A549 (cell line): ENCODE results near the gene PCDH12. TPM values are rescaled to one million over a fixed set of nuclear protein-coding genes. Genes with fewer than 3 reads are reported as not detected.

Source experiments
- ATAC-seq, 2 experiments: fragments of 200-7000 bp in 1 of 2; fragments of >200 bp in 1 of 2; cut with Nextera tagmentation in 1 of 2; cut with Tn5 transposase in 1 of 2; 3 replicates each; pipeline versions ENCODE4 v1.8.0 to v1.9.1; 2018 to 2020; ENCODE audit warnings: mild to moderate bottlenecking in 1 of 2, moderate library complexity in 1 of 2
- CTCF ChIA-PET: fragments of 300-600 bp; sonication (Branson Sonifier 250); formaldehyde crosslinking; extraction: SDS; loops from one replicate; lab custom pipeline; 2021; ENCODE audit warnings: antibody characterized with exemption, inconsistent platforms; lab: Yijun Ruan, JAX
- POLR2A ChIA-PET: fragments of 350-600 bp; formaldehyde crosslinking; extraction: SDS; loops from one replicate; lab custom pipeline; 2021; ENCODE audit warnings: antibody characterized with exemption, inconsistent platforms; lab: Yijun Ruan, JAX
- DNase-seq, 2 experiments: peaks; one replicate each; pipeline versions ENCODE4 v3.0.0 to v3.0.0-alpha.2; 2011 to 2016; ENCODE audit warnings: low read depth in 1 of 2, low spot score in 1 of 2
- FAIRE-seq: peaks from 2 replicates; lab custom pipeline; 2011; peaks lifted over from hg19 to GRCh38; lab: Jason Lieb, UNC
- H3K27ac ChIP-seq, 2 experiments: fragments of >200 bp; sonication (Bioruptor Twin); formaldehyde crosslinking; 3 replicates each; pipeline ENCODE4 v1.5.1; 2016 to 2017
- H3K4me1 ChIP-seq: fragments of >200 bp; sonication (Bioruptor Twin); formaldehyde crosslinking; 3 replicates; pipeline ENCODE4 v1.6.1; 2016
- H3K4me2 ChIP-seq: fragments of >200 bp; sonication (Bioruptor Twin); formaldehyde crosslinking; 3 replicates; pipeline ENCODE4 v1.6.1; 2016
- H3K4me3 ChIP-seq: fragments of >200 bp; sonication (Bioruptor Twin); formaldehyde crosslinking; 3 replicates; pipeline ENCODE4 v1.5.1; 2016
- H3K9me3 ChIP-seq: fragments of >200 bp; sonication (Bioruptor Twin); formaldehyde crosslinking; 3 replicates; pipeline ENCODE4 v1.6.1; 2016
- CBX8 ChIP-seq: fragments of 200-600 bp; sonication (generic); IDR thresholded peaks from 2 replicates; pipeline ENCODE4 v1.6.1; 2016
- CHD2 ChIP-seq: fragments of 150-350 bp; IDR thresholded peaks from 2 replicates; pipeline ENCODE4 v1.6.1; 2014; ENCODE audit warnings: low read length; ENCODE audit not compliant: partially characterized antibody
- EHF ChIP-seq: fragments of 250-450 bp; sonication (Bioruptor Pico); IDR thresholded peaks from 2 replicates; pipeline ENCODE4 v1.5.0; 2020; ENCODE audit warnings: mild to moderate bottlenecking
- EHMT2 ChIP-seq: fragments of 200-600 bp; sonication (generic); IDR thresholded peaks from 2 replicates; pipeline ENCODE4 v1.6.1; 2016; ENCODE audit warnings: antibody characterized with exemption, low read depth, mild to moderate bottlenecking, moderate library complexity
- EP300 ChIP-seq, 2 experiments: fragments of >200 bp; sonication (Bioruptor Twin); formaldehyde crosslinking; IDR thresholded peaks; 2 replicates in 1 of 2; 3 replicates in 1 of 2; pipeline ENCODE4 v1.6.1; 2016 to 2017
- FOSB ChIP-seq: fragments of 250-450 bp; sonication (Bioruptor Pico); IDR thresholded peaks from 2 replicates; pipeline ENCODE4 v1.5.0; 2020; ENCODE audit warnings: mild to moderate bottlenecking, moderate library complexity
- FOSL2 ChIP-seq, 2 experiments: fragments of 450-650 bp in 1 of 2; fragments of >200 bp in 1 of 2; sonication (Bioruptor Twin) in 1 of 2; formaldehyde crosslinking; IDR thresholded peaks; 2 replicates each; pipeline versions ENCODE4 v1.5.0 to v1.6.1; 2016 to 2020; ENCODE audit warnings: mild to moderate bottlenecking in 1 of 2, moderate library complexity in 1 of 2
- FOXS1 ChIP-seq: fragments of 250-450 bp; sonication (Bioruptor Pico); IDR thresholded peaks from 2 replicates; pipeline ENCODE4 v1.5.0; 2020; ENCODE audit warnings: mild to moderate bottlenecking, moderate library complexity
- HEYL ChIP-seq: fragments of 250-450 bp; sonication (Bioruptor Pico); IDR thresholded peaks from 2 replicates; pipeline ENCODE4 v1.8.0; 2021; ENCODE audit warnings: mild to moderate bottlenecking, moderate library complexity
- JUN ChIP-seq, 2 experiments: fragments of >200 bp; sonication (Bioruptor Twin); formaldehyde crosslinking; IDR thresholded peaks; 2 replicates in 1 of 2; 3 replicates in 1 of 2; pipeline ENCODE4 v1.6.1; 2016 to 2017
- NFE2L2 ChIP-seq: fragments of 150-350 bp; conservative IDR thresholded peaks from 2 replicates; pipeline ENCODE4 v1.6.1; 2014; ENCODE audit warnings: low read length
- PHF8 ChIP-seq: fragments of 200-600 bp; sonication (generic); IDR thresholded peaks from 2 replicates; pipeline ENCODE4 v1.6.1; 2016; ENCODE audit warnings: low read depth, mild to moderate bottlenecking, antibody characterized with exemption, moderate library complexity, borderline replicate concordance
- POLR2A ChIP-seq: IDR thresholded peaks from 2 replicates; pipeline ENCODE4 v1.6.1; 2012; ENCODE audit warnings: mild to moderate bottlenecking, low read length
- RFX5 ChIP-seq: fragments of 450-650 bp; IDR thresholded peaks from 2 replicates; pipeline ENCODE4 v1.7.1; 2014; ENCODE audit warnings: antibody characterized with exemption, mild to moderate bottlenecking, moderate library complexity
- TFCP2L1 ChIP-seq: fragments of 250-450 bp; sonication (Bioruptor Pico); IDR thresholded peaks from 2 replicates; pipeline ENCODE4 v1.5.0; 2021; ENCODE audit warnings: mild to moderate bottlenecking
- TP53 ChIP-seq: fragments of 250-450 bp; sonication (Bioruptor Pico); IDR thresholded peaks from 2 replicates; pipeline ENCODE4 v1.5.0; 2021; ENCODE audit warnings: mild to moderate bottlenecking, moderate library complexity
- ZC3H11A ChIP-seq: fragments of 450-650 bp; IDR thresholded peaks from 2 replicates; pipeline ENCODE4 v1.6.1; 2014; ENCODE audit warnings: antibody characterized with exemption, mild to moderate bottlenecking
- ZFP36 ChIP-seq: fragments of 450-650 bp; IDR thresholded peaks from 2 replicates; pipeline ENCODE4 v1.6.1; 2014; ENCODE audit warnings: borderline replicate concordance; ENCODE audit not compliant: partially characterized antibody
- ZSCAN20 ChIP-seq: fragments of 250-450 bp; sonication (Bioruptor Pico); IDR thresholded peaks from 2 replicates; pipeline ENCODE4 v1.8.0; 2022; ENCODE audit warnings: mild to moderate bottlenecking, moderate library complexity
- WGBS: methylation state at CpG from one replicate; pipeline ENCODE4 v1.1.6; 2017; ENCODE audit errors: missing lambda C conversion rate; 5-methylcytosine and 5-hydroxymethylcytosine counted together
- polyA plus RNA-seq, 4 experiments: library from polyadenylated mRNA; depleted of rRNA in 3 of 4; stranded (reverse); fragments of >200 nt; fragmentation: RNase III in 1 of 4; extraction: RNeasy Plus Mini Kit Qiagen cat#74134 plus additional on column Dnase treatment in 1 of 4; gene quantifications; 2 replicates in 3 of 4; 3 replicates in 1 of 4; pipeline ENCODE4 v1.2.3, GENCODE V29; 2011 to 2017
- TF ChIP-seq, protein P1 (sequence below): fragments of 250-450 bp; sonication (Bioruptor Pico); IDR thresholded peaks from 2 replicates; pipeline ENCODE4 v1.5.0; 2021; ENCODE audit warnings: mild to moderate bottlenecking, moderate library complexity, borderline replicate concordance
- TF ChIP-seq, protein P2 (sequence below): IDR thresholded peaks from 2 replicates; pipeline ENCODE4 v1.6.1; 2012

The PCDH12 gene
- polyA plus RNA-seq, 2 of the 4 experiments (the other 2 are of a cell fraction), result not detected

DNA sequence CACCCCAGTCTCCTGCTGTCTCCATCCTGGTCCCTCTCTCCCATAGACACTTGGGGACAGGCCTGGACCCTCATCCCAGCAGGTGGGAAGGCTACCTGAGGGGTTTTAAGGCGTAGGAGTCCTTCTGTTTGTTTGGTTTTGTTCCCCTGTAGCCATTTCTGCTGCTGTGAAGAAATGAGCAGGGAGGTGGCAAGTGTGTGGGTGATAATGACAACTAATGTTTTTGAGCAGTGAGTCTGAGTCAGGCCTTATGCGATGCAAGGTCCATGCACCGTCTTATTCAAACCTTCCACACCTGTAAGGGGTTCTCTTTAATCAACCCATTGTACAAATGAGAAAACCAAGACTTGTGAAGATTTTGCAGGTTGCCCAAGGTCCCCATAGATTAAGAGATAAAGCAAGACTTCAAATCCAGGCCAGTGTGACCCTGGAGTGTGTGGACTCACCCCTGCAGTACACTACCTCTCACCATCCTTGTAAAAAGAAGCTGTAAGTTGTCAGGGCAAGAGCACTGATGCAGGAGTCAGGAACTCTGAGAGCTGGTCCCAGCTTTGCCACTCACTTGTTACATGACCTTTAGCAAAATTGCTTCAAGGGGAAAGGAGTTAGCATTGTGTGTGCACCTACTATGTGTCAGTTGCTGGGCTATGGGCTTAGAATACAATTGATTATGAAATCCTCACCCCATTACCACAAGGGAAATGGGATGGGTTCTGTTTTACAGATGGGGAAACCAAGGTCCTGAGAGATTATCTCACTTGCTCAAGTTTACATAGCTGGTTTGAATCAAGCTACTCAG lies 7.6 kb downstream of the PCDH12 start:
- WGBS, result 78% methylated on average over 3 of the region's 3 CpGs
- DNase-seq (no peak), FAIRE-seq (no peak), ATAC-seq (no peak)
- no peak overlapping the region for H3K27ac ChIP-seq
- ChIA-PET CTCF (interaction anchor here (0.5 to 11.8 kb wide), 7 partner anchors 9 to 258 kb away, joined by 3 to 158 read pairs (median 5); partner anchors contain the start of genes PCDH12 and RNF14), POLR2A (no interaction called here)
- H3K4me1 ChIP-seq, result no peaks in the 10 kb centered on the region
- no peak overlapping the region for H3K4me2 ChIP-seq
- H3K4me3 ChIP-seq, result no peak overlapping the region
- no peaks in the 10 kb centered on the region for H3K9me3 ChIP-seq
- TF ChIP-seq EHMT2, result no peak
- TF ChIP-seq CHD2, result no peak
- no peak for TF ChIP-seq JUN (IDR thresholded peaks at IDR 0.05)
- TF ChIP-seq EHF, result no peak

DNA sequence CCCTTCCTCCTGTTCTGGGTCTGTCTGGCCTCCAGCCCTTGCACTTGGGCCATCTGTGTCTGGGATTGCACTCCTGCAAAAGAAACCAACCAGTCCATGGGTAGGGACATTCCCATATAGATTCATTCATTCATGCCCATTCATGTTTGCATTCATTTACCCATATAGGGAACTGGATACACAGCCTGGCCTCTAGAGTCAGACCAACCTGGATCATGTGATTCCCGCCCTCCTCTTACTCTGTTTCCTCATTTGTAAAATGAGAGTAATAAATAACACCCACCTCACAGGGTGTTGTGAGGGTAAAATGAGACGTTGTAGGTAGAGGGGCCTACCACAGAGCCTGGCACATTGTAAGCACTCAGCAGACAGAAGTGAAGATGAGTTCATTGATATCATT lies 8.5 kb downstream of the PCDH12 start:
- no peak overlapping the region for H3K27ac ChIP-seq
- H3K4me3 ChIP-seq, result no peak overlapping the region
- H3K9me3 ChIP-seq, result no peaks in the 10 kb centered on the region
- CTCF ChIA-PET, result interaction anchor here (0.6 to 11.8 kb wide), 7 partner anchors 8 to 285 kb away, joined by 3 to 158 read pairs (median 5); partner anchors contain the start of gene PCDH12
- no peak overlapping the region for H3K4me2 ChIP-seq
- no peak for ATAC-seq
- TF ChIP-seq FOSB (CRISPR knock-in tag) (no peak), NFE2L2 (no peak), EP300 (IDR thresholded peaks at IDR 0.05) (no peak), RFX5 (no peak), CBX8 (no peak), EHF (no peak), FOXS1 (CRISPR knock-in tag) (no peak), HEYL (CRISPR knock-in tag) (no peak), POLR2A (no peak), ZSCAN20 (CRISPR knock-in tag) (no peak), TP53 (CRISPR knock-in tag) (no peak)
- TF ChIP-seq, protein P1, sequence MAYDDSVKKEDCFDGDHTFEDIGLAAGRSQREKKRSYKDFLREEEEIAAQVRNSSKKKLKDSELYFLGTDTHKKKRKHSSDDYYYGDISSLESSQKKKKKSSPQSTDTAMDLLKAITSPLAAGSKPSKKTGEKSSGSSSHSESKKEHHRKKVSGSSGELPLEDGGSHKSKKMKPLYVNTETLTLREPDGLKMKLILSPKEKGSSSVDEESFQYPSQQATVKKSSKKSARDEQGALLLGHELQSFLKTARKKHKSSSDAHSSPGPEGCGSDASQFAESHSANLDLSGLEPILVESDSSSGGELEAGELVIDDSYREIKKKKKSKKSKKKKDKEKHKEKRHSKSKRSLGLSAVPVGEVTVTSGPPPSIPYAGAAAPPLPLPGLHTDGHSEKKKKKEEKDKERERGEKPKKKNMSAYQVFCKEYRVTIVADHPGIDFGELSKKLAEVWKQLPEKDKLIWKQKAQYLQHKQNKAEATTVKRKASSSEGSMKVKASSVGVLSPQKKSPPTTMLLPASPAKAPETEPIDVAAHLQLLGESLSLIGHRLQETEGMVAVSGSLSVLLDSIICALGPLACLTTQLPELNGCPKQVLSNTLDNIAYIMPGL (CRISPR knock-in tag), result no peak
- TF ChIP-seq, all 56 proteins: peak for 0
- DNase-seq (no peak), FAIRE-seq (no peak)
- WGBS, result 53% methylated on average over 2 of the region's 2 CpGs
- POLR2A ChIA-PET, result no interaction called here
- H3K4me1 ChIP-seq, result no peaks in the 10 kb centered on the region

GRCh38 chr5:141948812-141949211 lies 9.2 kb downstream of the PCDH12 start:
- no peak for FAIRE-seq
- no peak overlapping the region for H3K4me3 ChIP-seq
- TF ChIP-seq PHF8, result no peak
- TF ChIP-seq POLR2A, result no peak
- no peak for TF ChIP-seq ZFP36
- no peak for TF ChIP-seq FOSL2 (IDR thresholded peaks at IDR 0.05)
- no peak for TF ChIP-seq FOSL2 (CRISPR knock-in tag; IDR thresholded peaks at IDR 0.05)
- no peak for TF ChIP-seq ZC3H11A
- no peak for TF ChIP-seq TFCP2L1 (CRISPR knock-in tag)
- TF ChIP-seq, protein P1 (CRISPR knock-in tag), result no peak
- TF ChIP-seq, protein P2, sequence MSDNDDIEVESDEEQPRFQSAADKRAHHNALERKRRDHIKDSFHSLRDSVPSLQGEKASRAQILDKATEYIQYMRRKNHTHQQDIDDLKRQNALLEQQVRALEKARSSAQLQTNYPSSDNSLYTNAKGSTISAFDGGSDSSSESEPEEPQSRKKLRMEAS, result no peak
- ChIA-PET POLR2A (no interaction called here), CTCF (interaction anchor here (0.6 to 11.8 kb wide), 7 partner anchors 10 to 284 kb away, joined by 3 to 158 read pairs (median 4); partner anchors contain the start of genes PCDH12 and RNF14)
- DNase-seq, result no peak
- no peaks in the 10 kb centered on the region for H3K4me1 ChIP-seq
- WGBS, result 74% methylated on average over 2 of the region's 2 CpGs
- H3K4me2 ChIP-seq, result no peak overlapping the region
- no peak for ATAC-seq
- no peak overlapping the region for H3K27ac ChIP-seq
- H3K9me3 ChIP-seq, result no peaks in the 10 kb centered on the region
